Fibroblast of gingiva (primary cell): ENCODE results near the gene WBP2NL.

Source experiments
- DNase-seq: peaks from one replicate; pipeline ENCODE4 v3.0.0-alpha.2; 2011; ENCODE audit warnings: low read depth

WBP2NL gene

GRCh38 chr22:42072606-42073330 lies 74.2 kb downstream of the WBP2NL start:
- DNase-seq: no peak

- no peak for DNase-seq
These were observed 75.0 kb downstream of the WBP2NL start for GRCh38 chr22:42073621-42074041.

- DNase-seq: peak; percentile 54
These were observed 75.7 kb downstream of the WBP2NL start, which contains the start of gene PHETA2 for GRCh38 chr22:42074132-42074811. Gene PHETA2 (plus strand): TSS chr22:42074248. CDS start chr22:42077294, 3,046 bp downstream.

- DNase-seq: no peak
These were observed 76.5 kb downstream of the WBP2NL start for GRCh38 chr22:42074846-42075676.

- DNase-seq: no peak
These were observed 78.3 kb downstream of the WBP2NL start for GRCh38 chr22:42076764-42077485.

DNA sequence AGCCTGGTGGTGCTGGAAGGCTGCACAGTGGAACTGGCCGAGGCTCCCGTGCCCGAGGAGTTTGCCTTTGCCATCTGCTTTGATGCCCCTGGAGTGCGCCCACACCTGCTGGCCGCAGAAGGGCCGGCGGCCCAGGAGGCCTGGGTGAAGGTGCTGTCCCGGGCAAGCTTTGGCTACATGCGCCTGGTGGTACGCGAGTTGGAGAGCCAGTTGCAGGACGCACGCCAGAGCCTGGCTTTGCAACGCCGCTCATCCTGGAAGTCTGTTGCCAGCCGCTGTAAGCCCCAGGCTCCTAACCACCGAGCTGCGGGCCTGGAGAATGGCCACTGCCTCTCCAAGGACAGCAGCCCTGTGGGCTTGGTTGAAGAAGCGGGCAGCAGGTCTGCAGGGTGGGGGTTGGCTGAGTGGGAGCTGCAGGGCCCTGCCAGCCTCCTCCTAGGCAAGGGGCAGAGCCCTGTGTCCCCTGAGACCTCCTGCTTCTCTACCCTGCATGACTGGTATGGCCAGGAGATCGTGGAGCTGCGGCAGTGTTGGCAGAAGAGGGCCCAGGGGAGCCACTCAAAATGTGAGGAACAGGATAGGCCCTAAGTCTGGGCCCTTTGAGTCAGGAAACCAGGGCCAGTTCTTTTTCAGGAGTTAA lies 79.0 kb downstream of the WBP2NL start:
- DNase-seq: no peak
